GM12878 (cell line): Measurements from ENCODE around the gene PSAP. TPM values are rescaled to one million over a fixed set of nuclear protein-coding genes. Genes with fewer than 3 reads are reported as not detected.
A peak's percentile ranks its signal among the peaks of the same experiment; 100 is the strongest.

ENCODE experiments used
- BMI1 ChIP-seq: fragments of 450-650 bp; IDR thresholded peaks from 2 replicates; pipeline ENCODE4 v1.6.1; 2016; ENCODE audit warnings: mild to moderate bottlenecking, moderate library complexity, borderline replicate concordance
- BRCA1 ChIP-seq: IDR thresholded peaks from 2 replicates; pipeline ENCODE4 v1.6.1; 2011; ENCODE audit warnings: low read depth, low read length, improper control_type of control experiment
- CBX5 ChIP-seq: sonication (generic); IDR thresholded peaks from 2 replicates; pipeline ENCODE4 v1.6.1; 2016; ENCODE audit warnings: low read depth, moderate library complexity, mild to moderate bottlenecking, inconsistent platforms
- ESRRA ChIP-seq: IDR thresholded peaks from 2 replicates; pipeline ENCODE4 v1.6.1; 2012; ENCODE audit warnings: mild to moderate bottlenecking, low read length, improper control_type of control experiment
- IKZF1 ChIP-seq: fragments of 450-650 bp; conservative IDR thresholded peaks from 2 replicates; pipeline ENCODE4 v1.6.1; 2017; ENCODE audit warnings: antibody characterized with exemption, mild to moderate bottlenecking
- IKZF2 ChIP-seq, 2 experiments: fragments of 450-650 bp; IDR thresholded peaks; 2 replicates each; pipeline ENCODE4 v1.6.1; 2017; ENCODE audit warnings: mild to moderate bottlenecking in 2 of 2, moderate library complexity in 2 of 2
- MEF2B ChIP-seq: fragments of 450-650 bp; IDR thresholded peaks from 2 replicates; pipeline ENCODE4 v1.6.1; 2018; ENCODE audit warnings: mild to moderate bottlenecking, moderate library complexity; ENCODE audit not compliant: partially characterized antibody, poor library complexity, severe bottlenecking
- MXI1 ChIP-seq: fragments of 150-350 bp; IDR thresholded peaks from 2 replicates; pipeline ENCODE4 v1.6.1; 2011; ENCODE audit warnings: low read depth, mild to moderate bottlenecking, inconsistent platforms, low read length, improper control_type of control experiment
- NR2C1 ChIP-seq: fragments of 450-650 bp; IDR thresholded peaks from 2 replicates; pipeline ENCODE4 v1.6.1; 2017; ENCODE audit warnings: antibody characterized with exemption, mild to moderate bottlenecking, moderate library complexity
- PAX5 ChIP-seq: IDR thresholded peaks from 2 replicates; pipeline ENCODE4 v1.6.1; 2011; ENCODE audit warnings: low read depth, low read length, borderline replicate concordance
- POU2F2 ChIP-seq: IDR thresholded peaks from 3 replicates; pipeline ENCODE4 v1.6.1; 2011; ENCODE audit warnings: low read depth, mild to moderate bottlenecking, low read length, borderline replicate concordance
- SIN3A ChIP-seq: IDR thresholded peaks from 2 replicates; pipeline ENCODE4 v1.6.1; 2012; ENCODE audit warnings: low read depth, low read length, improper control_type of control experiment
- SIX5 ChIP-seq: IDR thresholded peaks from 2 replicates; pipeline ENCODE4 v1.6.1; 2011; ENCODE audit warnings: mild to moderate bottlenecking, low read depth, low read length, moderate library complexity; ENCODE audit not compliant: severe bottlenecking
- SRF ChIP-seq, 2 experiments: IDR thresholded peaks; 2 replicates each; pipeline ENCODE4 v1.6.1; 2011; ENCODE audit warnings: low read depth in 2 of 2, low read length in 2 of 2, mild to moderate bottlenecking in 1 of 2, moderate library complexity in 1 of 2
- STAT3 ChIP-seq: IDR thresholded peaks from 2 replicates; pipeline ENCODE4 v1.6.1; 2011; ENCODE audit warnings: low read depth, low read length, improper control_type of control experiment
- SUPT20H ChIP-seq: IDR thresholded peaks from 2 replicates; pipeline ENCODE4 v1.6.1; 2011; ENCODE audit warnings: low read depth, mild to moderate bottlenecking, low read length, moderate library complexity, borderline replicate concordance; ENCODE audit not compliant: control insufficient read depth
- WRNIP1 ChIP-seq: IDR thresholded peaks from 2 replicates; pipeline ENCODE4 v1.6.1; 2011; ENCODE audit warnings: low read depth, low read length, improper control_type of control experiment, borderline replicate concordance
- ZNF274 ChIP-seq: IDR thresholded peaks from one replicate; pipeline ENCODE4 v1.8.0; 2011; ENCODE audit not compliant: insufficient read length, insufficient read depth
- ZSCAN29 ChIP-seq: fragments of 450-650 bp; IDR thresholded peaks from 2 replicates; pipeline ENCODE4 v1.6.1; 2017; ENCODE audit warnings: mild to moderate bottlenecking, moderate library complexity
- polyA plus RNA-seq, 11 experiments: library from polyadenylated mRNA; depleted of rRNA in 4 of 11; unstranded in 6 of 11; stranded (reverse) in 5 of 11; fragments of >200 nt; fragmentation: Nextera tagmentation in 4 of 11; fragmentation: Illumina TruSeq in 1 of 11; extraction: Ambion mirVana in 4 of 11; extraction: Trizol in 1 of 11; gene quantifications; 1 replicate in 1 of 11; 2 replicates in 10 of 11; pipeline versions ENCODE4 v1.2.1 to v1.2.3, GENCODE V29; 2011 to 2016; ENCODE audit warnings: inconsistent platforms in 2 of 11, missing spikeins in 2 of 11, low read depth in 1 of 11
- total RNA-seq, 4 experiments: library from RNA; depleted of rRNA in 3 of 4; stranded (reverse); fragments of >200 nt in 3 of 4; fragmentation: Illumina TruSeq in 1 of 4; extraction: Trizol in 1 of 4; gene quantifications; 2 replicates each; pipeline versions ENCODE4 v1.2.1 to v1.2.3, GENCODE V29; 2013 to 2021
- TF ChIP-seq, protein P1 (sequence below): IDR thresholded peaks from 2 replicates; pipeline ENCODE4 v1.6.1; 2012; ENCODE audit warnings: low read depth, low read length, improper control_type of control experiment
- TF ChIP-seq, protein P2 (sequence below): fragments of 450-650 bp; IDR thresholded peaks from 2 replicates; pipeline ENCODE4 v1.6.1; 2016; ENCODE audit warnings: mild to moderate bottlenecking
- TF ChIP-seq, protein P3 (sequence below): fragments of 450-650 bp; IDR thresholded peaks from 2 replicates; pipeline ENCODE4 v1.6.1; 2017; ENCODE audit warnings: low read depth, mild to moderate bottlenecking, moderate library complexity
- TF ChIP-seq, protein P4 (sequence below): fragments of 450-650 bp; IDR thresholded peaks from 2 replicates; pipeline ENCODE4 v1.6.1; 2017; ENCODE audit warnings: mild to moderate bottlenecking, low read depth, inconsistent platforms; ENCODE audit not compliant: poor library complexity, severe bottlenecking

The PSAP gene
- total and polyA plus RNA-seq, 10 of the 15 experiments (the other 5 are each of a cell fraction or from before 2014, with no cell fraction given), result 178 to 336 (median 286) TPM

DNA sequence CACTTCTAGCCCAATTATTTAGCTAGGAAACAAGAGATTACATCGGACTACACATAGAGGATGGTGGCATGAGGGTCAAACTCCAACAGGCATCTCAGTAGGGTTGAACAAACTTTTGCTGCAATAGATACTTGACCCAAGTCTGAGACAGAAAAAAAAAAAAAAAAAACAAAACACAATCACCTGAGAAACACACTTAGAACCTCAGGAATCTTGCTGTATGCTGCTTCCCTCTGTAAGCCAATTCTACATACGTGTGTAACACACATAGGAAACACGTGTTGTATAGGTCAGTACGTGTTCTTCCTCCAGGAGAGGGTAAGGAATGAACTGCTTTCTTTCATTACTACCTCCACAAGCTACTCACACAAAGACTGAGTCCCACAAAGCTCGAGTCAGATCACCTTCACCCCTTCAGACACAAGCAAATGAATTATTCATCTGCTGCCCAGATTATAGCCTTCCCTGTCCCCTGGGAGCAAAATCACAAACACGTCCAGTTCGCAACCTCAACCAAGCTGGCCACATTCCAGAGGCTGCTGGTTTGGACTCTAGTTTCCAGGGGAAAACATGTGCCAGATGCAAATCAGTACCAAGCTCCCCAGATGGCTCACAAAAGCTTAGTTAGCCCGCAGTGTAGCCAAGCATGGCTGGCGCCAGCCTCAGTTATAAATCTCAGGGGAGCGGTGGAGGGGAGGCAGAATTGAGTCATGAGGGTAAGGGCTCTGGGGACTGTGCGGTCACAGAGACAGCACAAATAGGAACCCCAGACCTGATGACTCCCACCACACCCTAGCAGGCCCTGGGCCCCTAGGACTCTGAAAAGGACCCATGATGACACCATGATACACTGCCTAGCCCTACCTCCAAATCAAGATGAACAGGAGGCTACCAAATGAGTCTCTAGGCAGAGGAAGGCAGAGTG is 15.1 kb downstream of the PSAP start (continued):
- TF ChIP-seq NR2C1 (no peak), BMI1 (peak; percentile 60; the same call in 1 of the 2 replicates), BRCA1 (no peak), IKZF1 (peak; percentile 95), SUPT20H (no peak), ZNF274 (no peak), MEF2B (peak; percentile 100), SIX5 (no peak), IKZF2 (IDR thresholded peaks at IDR 0.05) (peak; percentile 96 to 97), MXI1 (peak; percentile 28; the same call in 1 of the 2 replicates), WRNIP1 (0 out of 2 replicates have a peak, but pooled peaks have one; percentile 25), ZSCAN29 (no peak), SRF (IDR thresholded peaks at IDR 0.05; ENCODE audit: low read depth in 2 of 2, low read length in 2 of 2) (0 out of 4 replicates have a peak, but pooled peaks of 1 of the 2 experiments have one; percentile 47), PAX5 (peak; percentile 100), STAT3 (0 out of 2 replicates have a peak, but pooled peaks have one; percentile 69), ESRRA (no peak), CBX5 (peak; percentile 90), POU2F2 (peak; percentile 97), SIN3A (no peak)
- TF ChIP-seq, protein P1, sequence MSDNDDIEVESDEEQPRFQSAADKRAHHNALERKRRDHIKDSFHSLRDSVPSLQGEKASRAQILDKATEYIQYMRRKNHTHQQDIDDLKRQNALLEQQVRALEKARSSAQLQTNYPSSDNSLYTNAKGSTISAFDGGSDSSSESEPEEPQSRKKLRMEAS, result no peak; the same call in 1 of the 2 replicates
- TF ChIP-seq, protein P2, sequence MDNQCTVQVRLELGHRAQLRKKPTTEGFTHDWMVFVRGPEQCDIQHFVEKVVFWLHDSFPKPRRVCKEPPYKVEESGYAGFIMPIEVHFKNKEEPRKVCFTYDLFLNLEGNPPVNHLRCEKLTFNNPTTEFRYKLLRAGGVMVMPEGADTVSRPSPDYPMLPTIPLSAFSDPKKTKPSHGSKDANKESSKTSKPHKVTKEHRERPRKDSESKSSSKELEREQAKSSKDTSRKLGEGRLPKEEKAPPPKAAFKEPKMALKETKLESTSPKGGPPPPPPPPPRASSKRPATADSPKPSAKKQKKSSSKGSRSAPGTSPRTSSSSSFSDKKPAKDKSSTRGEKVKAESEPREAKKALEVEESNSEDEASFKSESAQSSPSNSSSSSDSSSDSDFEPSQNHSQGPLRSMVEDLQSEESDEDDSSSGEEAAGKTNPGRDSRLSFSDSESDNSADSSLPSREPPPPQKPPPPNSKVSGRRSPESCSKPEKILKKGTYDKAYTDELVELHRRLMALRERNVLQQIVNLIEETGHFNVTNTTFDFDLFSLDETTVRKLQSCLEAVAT, result peak; percentile 90
- TF ChIP-seq, protein P3, sequence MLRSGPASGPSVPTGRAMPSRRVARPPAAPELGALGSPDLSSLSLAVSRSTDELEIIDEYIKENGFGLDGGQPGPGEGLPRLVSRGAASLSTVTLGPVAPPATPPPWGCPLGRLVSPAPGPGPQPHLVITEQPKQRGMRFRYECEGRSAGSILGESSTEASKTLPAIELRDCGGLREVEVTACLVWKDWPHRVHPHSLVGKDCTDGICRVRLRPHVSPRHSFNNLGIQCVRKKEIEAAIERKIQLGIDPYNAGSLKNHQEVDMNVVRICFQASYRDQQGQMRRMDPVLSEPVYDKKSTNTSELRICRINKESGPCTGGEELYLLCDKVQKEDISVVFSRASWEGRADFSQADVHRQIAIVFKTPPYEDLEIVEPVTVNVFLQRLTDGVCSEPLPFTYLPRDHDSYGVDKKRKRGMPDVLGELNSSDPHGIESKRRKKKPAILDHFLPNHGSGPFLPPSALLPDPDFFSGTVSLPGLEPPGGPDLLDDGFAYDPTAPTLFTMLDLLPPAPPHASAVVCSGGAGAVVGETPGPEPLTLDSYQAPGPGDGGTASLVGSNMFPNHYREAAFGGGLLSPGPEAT, result peak; percentile 71
- TF ChIP-seq, protein P4, sequence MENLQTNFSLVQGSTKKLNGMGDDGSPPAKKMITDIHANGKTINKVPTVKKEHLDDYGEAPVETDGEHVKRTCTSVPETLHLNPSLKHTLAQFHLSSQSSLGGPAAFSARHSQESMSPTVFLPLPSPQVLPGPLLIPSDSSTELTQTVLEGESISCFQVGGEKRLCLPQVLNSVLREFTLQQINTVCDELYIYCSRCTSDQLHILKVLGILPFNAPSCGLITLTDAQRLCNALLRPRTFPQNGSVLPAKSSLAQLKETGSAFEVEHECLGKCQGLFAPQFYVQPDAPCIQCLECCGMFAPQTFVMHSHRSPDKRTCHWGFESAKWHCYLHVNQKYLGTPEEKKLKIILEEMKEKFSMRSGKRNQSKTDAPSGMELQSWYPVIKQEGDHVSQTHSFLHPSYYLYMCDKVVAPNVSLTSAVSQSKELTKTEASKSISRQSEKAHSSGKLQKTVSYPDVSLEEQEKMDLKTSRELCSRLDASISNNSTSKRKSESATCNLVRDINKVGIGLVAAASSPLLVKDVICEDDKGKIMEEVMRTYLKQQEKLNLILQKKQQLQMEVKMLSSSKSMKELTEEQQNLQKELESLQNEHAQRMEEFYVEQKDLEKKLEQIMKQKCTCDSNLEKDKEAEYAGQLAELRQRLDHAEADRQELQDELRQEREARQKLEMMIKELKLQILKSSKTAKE, result peak; percentile 97
